Adrenal gland (tissue), 12 donors: ENCODE results near the gene ATP5MC2. TPM values are rescaled to one million over a fixed set of nuclear protein-coding genes. Genes with fewer than 3 reads are reported as not detected.

Source experiments
- DNase-seq, 7 donors: peaks; one replicate each; pipeline ENCODE4 v3.0.0-alpha.2; 2019 to 2020
- H3K27ac ChIP-seq, 5 donors: fragments of 200-600 bp; sonication (generic) in 4 of 5; 1 replicate in 3 of 5; 2 replicates in 2 of 5; pipeline versions ENCODE4 v1.5.1 to v1.8.0; 2016 to 2020; ENCODE audit warnings: mild to moderate bottlenecking in 1 of 5
- H3K27me3 ChIP-seq: fragments of 200-600 bp; 2 replicates; pipeline ENCODE4 v1.8.0; 2021
- H3K36me3 ChIP-seq, 2 donors: fragments of 200-600 bp; replicated peaks in 1 of 2; 1 replicate in 1 of 2; 2 replicates in 1 of 2; pipeline versions ENCODE4 v1.5.1 to v1.8.0; 2018 to 2022
- H3K4me1 ChIP-seq, 2 donors: fragments of 200-600 bp; replicated peaks in 1 of 2; 1 replicate in 1 of 2; 2 replicates in 1 of 2; pipeline versions ENCODE4 v1.5.1 to v1.8.0; 2018 to 2021
- H3K4me3 ChIP-seq, 4 donors: fragments of 200-600 bp; sonication (generic) in 3 of 4; one replicate each; pipeline ENCODE4 v1.5.1; 2016 to 2018
- H3K9me3 ChIP-seq, 3 donors: fragments of 200-600 bp; sonication (generic) in 1 of 3; replicated peaks in 1 of 3; 1 replicate in 2 of 3; 2 replicates in 1 of 3; pipeline versions ENCODE4 v1.5.1 to v1.8.0; 2016 to 2021
- CTCF ChIP-seq, 6 experiments: fragments of 450-650 bp in 4 of 6; fragments of 200-600 bp in 2 of 6; sonication (generic) in 1 of 6; IDR thresholded peaks; 1 replicate in 5 of 6; 2 replicates in 1 of 6; pipeline versions ENCODE4 v1.5.1 to v1.8.0; 2016 to 2021; ENCODE audit warnings: antibody characterized with exemption in 6 of 6, mild to moderate bottlenecking in 2 of 6, moderate library complexity in 1 of 6
- POLR2A ChIP-seq, 2 donors: fragments of 450-650 bp; IDR thresholded peaks; one replicate each; pipeline ENCODE4 v1.6.1; 2017; ENCODE audit warnings: antibody characterized with exemption in 2 of 2, mild to moderate bottlenecking in 2 of 2, moderate library complexity in 1 of 2
- WGBS, 4 donors: extraction: QIAGEN DNeasy Blood & Tissue Kit in 2 of 4; methylation state at CpG; one replicate each; pipeline versions ENCODE4 v1.1.5 to v1.1.7; 2013 to 2017; 5-methylcytosine and 5-hydroxymethylcytosine counted together
- intact Hi-C, 2 donors: fragments of 100-400 bp; cut with DNase I; formaldehyde crosslinking; loops; one replicate each; pipeline versions ENCODE4 v1.14.1 to v1.15.0; 2022 to 2023
- polyA plus RNA-seq, 3 donors: library from polyadenylated mRNA; stranded (reverse); fragments of 200-250 nt in 2 of 3; fragments of 350-450 nt in 1 of 3; fragmentation: Illumina TruSeq in 1 of 3; extraction: RNeasy Lipid Tissue Mini Kit (QIAGEN cat#74804) in 1 of 3; gene quantifications; one replicate each; pipeline ENCODE4 v1.2.3, GENCODE V29; 2013 to 2014
- total RNA-seq, 9 donors: library from RNA; depleted of rRNA in 4 of 9; stranded (reverse); fragments of >200 nt in 4 of 9; fragments of 120-200 nt in 1 of 9; fragmentation: NEBNext Ultra II Directional in 1 of 9; extraction: Animal tissue kit (Norgen Biotek cat#: 25700) in 1 of 9; gene quantifications; one replicate each; pipeline versions ENCODE4 v1.1.0 to v1.2.4, GENCODE V29; 2013 to 2023
- donor health status: healthy with polysubstance abuse.
- donor health status: Bipolar disorder and iron deficiency.
- donor health status: DM: yes; HTN: yes; CAD: no.
- donor health status: DM: no; HTN: no; CAD: no.
- donor health status: DM: no; HTN: no; CAD: no.
- donor health status: DM: yes; HTN: yes; CAD: no.

Gene ATP5MC2
- total and polyA plus RNA-seq, 12 donors = 328 to 658 (median 470) TPM

GRCh38 chr12:53631721-53632120 is 44.2 kb downstream of the ATP5MC2 start:
- Histone ChIP-seq H3K9me3 (no peaks in the 10 kb centered on the region), H3K36me3 (no peaks in the 10 kb centered on the region), H3K4me3 (no peak overlapping the region), H3K27me3 (no peaks in the 10 kb centered on the region), H3K27ac (no peak overlapping the region), H3K4me1 (no peaks in the 10 kb centered on the region)
- WGBS, 4 donors = 33 to 71% (median 46%) methylated on average over 1 of the region's 1 CpG
- TF ChIP-seq POLR2A (IDR thresholded peaks at IDR 0.05) (no peak), CTCF (IDR thresholded peaks at IDR 0.05) (no peak)
- no peak for DNase-seq
- intact Hi-C loops = no loop called here

GRCh38 chr12:53627919-53628318 is 48.0 kb downstream of the ATP5MC2 start:
- Histone ChIP-seq H3K36me3 (no peaks in the 10 kb centered on the region), H3K27ac (no peak overlapping the region), H3K9me3 (no peaks in the 10 kb centered on the region), H3K27me3 (no peaks in the 10 kb centered on the region), H3K4me1 (peaks cover 17 to 26% of the 10 kb centered on the region in 2 donors), H3K4me3 (no peak overlapping the region)
- no peak for TF ChIP-seq POLR2A (IDR thresholded peaks at IDR 0.05)
- TF ChIP-seq CTCF (IDR thresholded peaks at IDR 0.05) = no peak
- DNase-seq = no peak
- intact Hi-C loops = no loop called here
- WGBS, 4 donors = 86 to 91% (median 88%) methylated on average over 11 of the region's 11 CpGs

GRCh38 chr12:53626702-53627169 is 49.1 kb downstream of the ATP5MC2 start:
- no peaks in the 10 kb centered on the region for H3K9me3 ChIP-seq
- intact Hi-C loops = no loop called here
- no peak for TF ChIP-seq POLR2A (IDR thresholded peaks at IDR 0.05)
- no peak for TF ChIP-seq CTCF (IDR thresholded peaks at IDR 0.05)
- no peak for DNase-seq
- no peaks in the 10 kb centered on the region for H3K27me3 ChIP-seq
- H3K4me3 ChIP-seq = peak overlapping the region in 2 of 4 donors; percentile 70 to 75
- 21 to 29% (median 23%) methylated on average over 6 of the region's 6 CpGs for WGBS, 4 donors
- H3K36me3 ChIP-seq = no peaks in the 10 kb centered on the region
- peaks cover 17 to 30% of the 10 kb centered on the region in 2 donors for H3K4me1 ChIP-seq
- H3K27ac ChIP-seq = peak overlapping the region in 2 of 5 donors; percentile 93 to 96

GRCh38 chr12:53625946-53626701 is 49.8 kb downstream of the ATP5MC2 start, which contains the start of gene ATF7:
Gene ATF7, minus strand, starts transcription at chr12:53626382. Its CDS starts 25,382 bp downstream, at chr12:53601000.
- peak; percentile 97 to 99 (median 98) for DNase-seq
- WGBS, 4 donors = 1% methylated on average over 24 to 48 of the region's 48 CpGs
- Histone ChIP-seq H3K27me3 (no peaks in the 10 kb centered on the region), H3K4me1 (peaks cover 17 to 30% of the 10 kb centered on the region in 2 donors), H3K9me3 (no peaks in the 10 kb centered on the region), H3K36me3 (no peaks in the 10 kb centered on the region), H3K27ac (peak within 1 kb of the TSS; percentile 61 to 96 (median 90)), H3K4me3 (peak within 1 kb of the TSS; percentile 20 to 75 (median 72))
- intact Hi-C loops = no loop called here
- no peak for TF ChIP-seq CTCF (IDR thresholded peaks at IDR 0.05)
- peak in 1 of 2 donors; percentile 53 for TF ChIP-seq POLR2A (IDR thresholded peaks at IDR 0.05)
